Epithelial cell of esophagus (primary cell): Measurements from ENCODE around the gene ASMTL.
"Not testable (repeated sequence)": the region's sequence is repeated elsewhere in the genome, so short reads cannot be mapped to it uniquely, and the experiment has no call there.

ENCODE experiments used
- DNase-seq: peaks from one replicate; pipeline ENCODE4 v3.0.0; 2010; ENCODE audit warnings: low read depth
- H3K4me3 ChIP-seq: 2 replicates; pipeline ENCODE4 v1.5.1; 2011; ENCODE audit warnings: mild to moderate bottlenecking, low read length, control low read depth
- TF ChIP-seq, protein P1 (sequence below): IDR thresholded peaks from 2 replicates; pipeline ENCODE4 v1.5.1; 2011; ENCODE audit warnings: low read depth, mild to moderate bottlenecking, low read length, control low read depth, inconsistent platforms; ENCODE audit not compliant: insufficient read depth; ENCODE audit errors: missing control alignments

Gene ASMTL

DNA sequence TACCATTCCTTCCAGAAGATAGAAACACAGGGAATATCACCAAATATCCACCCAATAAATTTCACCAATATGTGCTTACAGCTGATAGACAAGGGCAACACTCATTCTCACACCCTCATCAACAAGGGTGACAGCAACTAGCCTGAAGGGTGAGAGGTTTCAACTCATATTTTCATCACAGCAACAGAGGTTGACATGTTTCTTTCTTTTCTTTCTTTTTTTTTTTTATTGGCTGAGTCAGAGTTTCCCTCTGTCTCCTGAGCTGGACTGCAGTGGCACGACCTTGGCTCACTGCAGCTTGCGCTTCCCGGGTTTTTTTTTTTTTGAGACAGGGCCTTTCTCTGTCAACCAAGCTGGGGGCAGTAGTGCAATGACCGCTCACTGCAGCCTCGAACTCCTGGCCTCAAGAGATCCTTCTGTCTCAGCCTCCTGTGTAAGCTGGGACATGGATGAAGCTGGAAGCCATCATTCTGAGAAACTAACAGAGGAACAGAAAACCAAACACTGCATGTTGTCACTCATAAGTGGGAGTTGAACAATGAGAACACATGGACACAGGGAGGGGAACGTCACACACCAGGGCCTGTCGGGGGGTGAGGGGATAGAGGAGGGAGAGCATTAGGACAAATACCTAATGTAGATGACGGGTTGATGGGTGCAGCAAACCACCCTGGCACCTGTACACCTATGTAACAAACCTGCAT, 27.5 kb upstream of the ASMTL start:
- DNase-seq = no peak
- no peak overlapping the region for H3K4me3 ChIP-seq
- TF ChIP-seq, protein P1, sequence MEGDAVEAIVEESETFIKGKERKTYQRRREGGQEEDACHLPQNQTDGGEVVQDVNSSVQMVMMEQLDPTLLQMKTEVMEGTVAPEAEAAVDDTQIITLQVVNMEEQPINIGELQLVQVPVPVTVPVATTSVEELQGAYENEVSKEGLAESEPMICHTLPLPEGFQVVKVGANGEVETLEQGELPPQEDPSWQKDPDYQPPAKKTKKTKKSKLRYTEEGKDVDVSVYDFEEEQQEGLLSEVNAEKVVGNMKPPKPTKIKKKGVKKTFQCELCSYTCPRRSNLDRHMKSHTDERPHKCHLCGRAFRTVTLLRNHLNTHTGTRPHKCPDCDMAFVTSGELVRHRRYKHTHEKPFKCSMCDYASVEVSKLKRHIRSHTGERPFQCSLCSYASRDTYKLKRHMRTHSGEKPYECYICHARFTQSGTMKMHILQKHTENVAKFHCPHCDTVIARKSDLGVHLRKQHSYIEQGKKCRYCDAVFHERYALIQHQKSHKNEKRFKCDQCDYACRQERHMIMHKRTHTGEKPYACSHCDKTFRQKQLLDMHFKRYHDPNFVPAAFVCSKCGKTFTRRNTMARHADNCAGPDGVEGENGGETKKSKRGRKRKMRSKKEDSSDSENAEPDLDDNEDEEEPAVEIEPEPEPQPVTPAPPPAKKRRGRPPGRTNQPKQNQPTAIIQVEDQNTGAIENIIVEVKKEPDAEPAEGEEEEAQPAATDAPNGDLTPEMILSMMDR = no peak

DNA sequence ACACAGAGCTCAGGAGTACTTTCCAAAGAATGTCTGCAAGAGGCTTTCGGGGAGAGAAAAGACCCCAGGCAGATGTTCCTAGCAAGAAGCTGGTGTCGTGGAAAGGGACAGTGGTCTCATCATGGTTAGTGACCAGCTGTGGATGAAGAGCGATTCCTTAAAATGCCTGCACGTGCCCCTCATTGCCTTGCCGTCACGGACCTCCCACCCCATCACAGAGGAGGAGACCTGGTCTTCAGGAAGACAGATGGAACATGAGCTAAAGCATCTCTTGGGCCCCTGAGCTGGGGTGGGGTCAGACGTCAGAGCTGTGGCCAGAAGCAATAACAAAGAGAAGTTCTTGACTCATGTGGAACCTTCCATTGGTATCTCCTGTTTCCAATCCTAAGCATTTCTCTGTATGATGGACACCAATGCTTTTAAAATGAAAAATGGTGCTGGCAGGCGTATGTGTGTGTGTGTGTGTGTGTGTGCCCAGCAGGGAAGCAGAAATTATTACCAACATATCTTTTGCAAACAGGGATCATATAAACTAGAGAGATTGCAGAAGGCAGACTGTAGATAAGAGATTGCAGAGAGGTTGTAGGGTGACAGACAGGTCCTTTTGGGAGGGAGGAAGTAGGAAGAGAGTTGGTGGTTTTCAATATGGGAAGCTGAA, 25.2 kb upstream of the ASMTL start:
- DNase-seq = no peak
- H3K4me3 ChIP-seq = no peak overlapping the region
- TF ChIP-seq, protein P1 = no peak

DNA sequence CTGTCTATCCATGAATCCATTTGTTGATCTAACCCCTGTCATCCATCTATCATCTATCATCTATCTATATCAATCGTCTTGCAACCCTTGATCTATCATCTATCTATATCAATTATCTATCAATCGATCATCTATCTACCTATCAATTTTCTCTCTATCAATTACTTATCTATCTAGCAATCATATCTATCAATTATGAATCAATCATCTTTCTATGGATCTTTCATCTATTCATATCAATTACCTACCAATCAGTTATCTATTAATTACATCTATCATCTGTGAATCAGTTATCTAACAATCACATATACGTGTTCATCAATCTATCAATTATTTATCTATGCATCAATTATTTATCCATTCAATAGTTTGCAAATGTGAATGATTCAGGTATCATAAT, 24.5 kb upstream of the ASMTL start:
- TF ChIP-seq, protein P1 = no peak
- no peak for DNase-seq
- no peak overlapping the region for H3K4me3 ChIP-seq

DNA sequence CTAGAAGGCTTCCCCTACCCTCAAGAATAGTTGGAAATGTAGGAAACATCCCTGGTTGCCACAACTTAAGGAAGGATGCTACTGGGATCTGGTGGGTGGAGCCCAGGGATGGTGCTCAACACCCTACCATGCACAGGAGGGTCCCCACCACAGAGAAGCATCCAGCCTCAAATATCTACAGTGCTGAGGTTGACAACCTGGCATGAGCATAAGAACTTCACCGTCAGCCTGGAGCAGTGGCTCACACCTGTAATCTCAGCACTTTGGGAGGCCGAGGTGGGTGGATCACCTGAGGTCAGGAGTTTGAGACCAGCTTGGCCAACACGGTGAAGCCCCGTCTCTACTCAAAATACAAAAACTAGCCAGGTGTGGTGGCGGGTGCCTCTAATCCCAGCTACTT, 24.0 kb upstream of the ASMTL start:
- no peak for DNase-seq
- no peak overlapping the region for H3K4me3 ChIP-seq
- TF ChIP-seq, protein P1 = no peak

DNA sequence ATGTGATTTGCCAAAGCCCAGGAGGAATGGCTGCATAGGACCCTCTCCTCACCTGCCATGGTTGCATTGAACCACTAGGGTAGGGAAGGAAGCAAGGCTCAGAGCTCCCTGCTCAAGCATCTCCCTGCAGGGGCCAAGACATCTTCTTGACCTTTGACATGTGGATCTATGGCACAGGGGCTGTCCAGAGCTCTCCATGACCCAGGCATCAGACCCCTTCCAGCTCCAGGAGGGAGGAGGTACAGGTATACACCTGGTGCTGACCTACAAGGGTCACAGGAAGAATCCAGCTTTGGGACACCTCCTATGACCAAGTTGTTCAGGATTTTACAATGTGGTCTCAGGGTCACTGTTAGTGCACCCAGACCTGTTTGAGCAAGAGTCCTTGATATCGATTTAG, 23.2 kb upstream of the ASMTL start:
- H3K4me3 ChIP-seq = no peak overlapping the region
- no peak for DNase-seq
- TF ChIP-seq, protein P1 = no peak

DNA sequence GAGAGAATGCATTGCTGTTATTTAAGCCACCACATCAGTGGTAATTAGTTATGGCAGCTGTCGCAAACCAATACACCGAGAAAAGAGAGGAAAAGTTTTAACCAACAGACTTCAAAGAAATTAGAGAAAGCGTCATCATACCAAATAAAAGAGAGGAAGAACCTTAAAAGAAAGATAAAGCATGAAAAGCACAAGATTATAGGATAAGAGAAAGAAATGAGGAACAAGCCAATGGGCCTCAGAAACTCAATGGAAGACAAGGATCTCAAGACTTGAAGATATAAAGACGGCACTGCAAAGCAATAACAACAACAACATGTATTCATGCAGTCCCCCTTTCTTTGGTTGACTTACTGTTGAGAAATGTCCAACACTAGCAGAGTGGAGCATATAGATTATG, 22.8 kb upstream of the ASMTL start:
- no peak overlapping the region for H3K4me3 ChIP-seq
- DNase-seq = no peak
- TF ChIP-seq, protein P1 = no peak

DNA sequence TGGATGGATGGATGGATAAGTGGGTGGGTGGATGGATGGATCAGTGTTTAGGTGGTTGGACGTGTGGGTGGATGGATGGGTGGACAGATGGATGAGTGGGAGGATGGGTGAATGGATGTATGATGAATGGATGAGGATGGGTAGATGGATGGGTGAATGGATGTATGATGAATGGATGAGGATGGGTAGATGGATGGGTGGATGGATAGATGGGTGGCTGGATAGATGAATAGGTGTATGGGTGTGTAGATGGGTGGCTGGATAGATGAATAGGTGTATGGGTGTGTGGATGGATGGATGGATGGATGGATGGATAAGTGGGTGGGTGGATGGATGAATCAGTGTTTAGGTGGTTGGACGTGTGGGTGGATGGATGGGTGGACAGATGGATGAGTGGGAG, 21.9 kb upstream of the ASMTL start:
- DNase-seq, H3K4me3 ChIP-seq: not testable (repeated sequence)
